Stimulated activated CD4-positive, alpha-beta T cell treated with anti-CD3 and anti-CD28 coated beads, TNF-alpha, amount 100 ng/mL, for 1 hour (primary cell): ENCODE measurements around the gene FAM240B.

ENCODE experiments used
- DNase-seq, 3 donors: peaks; one replicate each; pipeline ENCODE4 v3.0.0-alpha.2; 2020; ENCODE audit warnings: low read depth in 3 of 3, low spot score in 1 of 3

The FAM240B gene

GRCh38 chr9:38720083-38720745 lies at the start of gene FAM240B:
Gene FAM240B, minus strand, starts transcription at chr9:38720133. Its CDS starts 16,134 bp downstream, at chr9:38703999.
- DNase-seq: no peak

- DNase-seq: no peak
Measured at GRCh38 chr9:38768351-38768761, 48.4 kb upstream of the FAM240B start.

GRCh38 chr9:38765101-38765500 lies 45.2 kb upstream of the FAM240B start:
- DNase-seq: no peak

- DNase-seq: no peak
Measured at GRCh38 chr9:38761999-38762398, 42.1 kb upstream of the FAM240B start.

- DNase-seq: no peak
Measured at GRCh38 chr9:38761339-38761738, 41.4 kb upstream of the FAM240B start.

GRCh38 chr9:38756702-38757101 lies 36.8 kb upstream of the FAM240B start:
- no peak for DNase-seq

- no peak for DNase-seq
Measured at GRCh38 chr9:38747941-38748340, 28.0 kb upstream of the FAM240B start.

GRCh38 chr9:38747067-38747466 lies 27.1 kb upstream of the FAM240B start:
- no peak for DNase-seq

GRCh38 chr9:38746303-38746702 lies 26.4 kb upstream of the FAM240B start:
- no peak for DNase-seq

GRCh38 chr9:38744484-38744883 lies 24.6 kb upstream of the FAM240B start:
- DNase-seq: no peak

GRCh38 chr9:38737246-38737645 lies 17.3 kb upstream of the FAM240B start:
- DNase-seq: no peak

- no peak for DNase-seq
Measured at GRCh38 chr9:38734831-38735230, 14.9 kb upstream of the FAM240B start.

GRCh38 chr9:38733503-38733902 lies 13.6 kb upstream of the FAM240B start:
- DNase-seq: no peak

- no peak for DNase-seq
Measured at GRCh38 chr9:38732885-38733284, 13.0 kb upstream of the FAM240B start.

GRCh38 chr9:38727497-38728001 lies 7.6 kb upstream of the FAM240B start:
- DNase-seq: no peak

GRCh38 chr9:38724754-38725153 lies 4.8 kb upstream of the FAM240B start:
- no peak for DNase-seq

- DNase-seq: no peak
Measured at GRCh38 chr9:38718148-38718547, 1.8 kb downstream of the FAM240B start.

GRCh38 chr9:38715684-38716083 lies 4.2 kb downstream of the FAM240B start:
- no peak for DNase-seq

GRCh38 chr9:38713426-38713825 lies 6.5 kb downstream of the FAM240B start:
- no peak for DNase-seq

GRCh38 chr9:38708759-38709158 lies 11.2 kb downstream of the FAM240B start:
- no peak for DNase-seq

- DNase-seq: no peak
Measured at GRCh38 chr9:38707885-38708637, 11.9 kb downstream of the FAM240B start.

GRCh38 chr9:38706493-38706892 lies 13.4 kb downstream of the FAM240B start:
- no peak for DNase-seq
